ENCODE measurements around the gene ADAMTS2. TPM values are rescaled to one million over a fixed set of nuclear protein-coding genes. Genes with fewer than 3 reads are reported as not detected.

The ADAMTS2 gene
- polyA plus RNA-seq, 3 donors = 0.74 to 2.3 TPM; not detected in 1

DNA sequence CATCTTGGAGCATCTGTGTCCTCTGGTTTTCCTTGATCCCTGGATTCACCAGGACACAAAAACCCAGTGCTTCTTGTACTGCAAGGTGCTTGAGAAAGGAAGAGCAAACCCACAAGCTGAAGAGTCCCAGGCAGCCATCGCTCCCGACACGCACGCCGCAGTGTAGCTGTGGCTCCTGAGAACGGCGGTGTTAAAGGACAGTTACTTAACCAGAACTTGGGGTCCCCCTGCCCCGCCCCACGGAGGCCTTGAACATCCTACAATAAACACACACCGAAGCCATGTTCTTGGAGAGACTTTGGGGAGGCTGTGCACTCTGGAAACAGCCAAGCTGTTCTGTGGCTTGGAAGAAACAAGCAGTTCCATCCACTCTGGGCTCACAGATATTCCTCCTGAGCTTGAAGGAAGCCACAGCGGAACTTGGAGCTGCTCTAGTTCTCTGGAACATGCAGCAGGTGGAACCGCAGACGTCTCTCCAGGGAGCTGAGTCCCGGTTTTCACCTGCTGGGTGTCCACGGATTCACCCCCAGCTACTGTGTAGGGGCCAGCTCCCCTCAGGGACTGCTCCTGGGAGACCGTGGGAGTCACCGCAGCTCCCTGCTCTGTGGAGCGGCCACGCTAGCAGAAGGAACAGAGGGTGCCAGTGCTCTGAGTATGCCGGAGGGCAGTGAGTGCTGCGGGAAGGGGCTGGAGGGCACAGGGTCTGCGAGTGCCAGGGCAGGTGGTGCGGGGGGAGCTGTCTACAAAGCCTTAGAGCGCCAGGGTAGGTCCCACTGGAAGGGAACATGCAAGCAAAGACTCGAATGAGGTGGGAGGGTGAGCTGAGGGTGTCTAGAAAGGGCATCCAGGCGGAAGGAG lies 107.3 kb downstream of the ADAMTS2 start:
- Histone ChIP-seq H2AFZ (ENCODE audit: insufficient read depth, low read depth, low read length, poor library complexity, severe bottlenecking) (no peak overlapping the region), H3K4me1 (ENCODE audit: control insufficient read depth in 1 of 2, insufficient read depth in 2 of 2, low read length in 2 of 2) (peaks cover 0 to 5% of the 10 kb centered on the region in 2 donors), H3K9me3 (replicated peaks in 1 of 2; ENCODE audit: control insufficient read depth in 1 of 2, insufficient read depth in 1 of 2, low read length in 2 of 2) (peaks cover 18 to 35% of the 10 kb centered on the region in 2 donors), H3K4me2 (replicated peaks; ENCODE audit: extremely low read depth, low read length, poor library complexity, severe bottlenecking) (no peak overlapping the region), H3K9ac (ENCODE audit: insufficient read depth, low read length, poor library complexity, severe bottlenecking) (no peak overlapping the region), H3K36me3 (replicated peaks in 1 of 2; ENCODE audit: control insufficient read depth in 1 of 2, insufficient read depth in 2 of 2, low read length in 2 of 2) (no peaks in the 10 kb centered on the region), H3K27me3 (ENCODE audit: control insufficient read depth in 2 of 2, insufficient read depth in 2 of 2, low read length in 2 of 2) (no peaks in the 10 kb centered on the region), H3K79me2 (ENCODE audit: insufficient read depth, low read length) (no peaks in the 10 kb centered on the region), H3K4me3 (replicated peaks in 1 of 3; ENCODE audit: low read depth in 2 of 3, low read length in 3 of 3) (no peak overlapping the region), H3K27ac (ENCODE audit: low read depth in 1 of 2, low read length in 2 of 2) (no peak overlapping the region), H4K20me1 (ENCODE audit: insufficient read depth, low read length) (no peaks in the 10 kb centered on the region)
- Mint-ChIP-seq H3K36me3 (no peaks in the 10 kb centered on the region), H3K4me1 (peaks cover 9% of the 10 kb centered on the region), H3K9me3 (peaks cover 12 to 34% (median 21%) of the 10 kb centered on the region in 7 donors), H3K4me3 (no peak overlapping the region), H3K27ac (peak overlapping the region in 1 of 7 donors; percentile 36), H3K27me3 (ENCODE audit: low read depth in 3 of 3) (peaks cover 1 to 13% (median 3%) of the 10 kb centered on the region in 3 donors)
- 94% methylated on average over 18 of the region's 26 CpGs for WGBS (ENCODE audit: insufficient coverage)
- TF ChIP-seq, protein P1, sequence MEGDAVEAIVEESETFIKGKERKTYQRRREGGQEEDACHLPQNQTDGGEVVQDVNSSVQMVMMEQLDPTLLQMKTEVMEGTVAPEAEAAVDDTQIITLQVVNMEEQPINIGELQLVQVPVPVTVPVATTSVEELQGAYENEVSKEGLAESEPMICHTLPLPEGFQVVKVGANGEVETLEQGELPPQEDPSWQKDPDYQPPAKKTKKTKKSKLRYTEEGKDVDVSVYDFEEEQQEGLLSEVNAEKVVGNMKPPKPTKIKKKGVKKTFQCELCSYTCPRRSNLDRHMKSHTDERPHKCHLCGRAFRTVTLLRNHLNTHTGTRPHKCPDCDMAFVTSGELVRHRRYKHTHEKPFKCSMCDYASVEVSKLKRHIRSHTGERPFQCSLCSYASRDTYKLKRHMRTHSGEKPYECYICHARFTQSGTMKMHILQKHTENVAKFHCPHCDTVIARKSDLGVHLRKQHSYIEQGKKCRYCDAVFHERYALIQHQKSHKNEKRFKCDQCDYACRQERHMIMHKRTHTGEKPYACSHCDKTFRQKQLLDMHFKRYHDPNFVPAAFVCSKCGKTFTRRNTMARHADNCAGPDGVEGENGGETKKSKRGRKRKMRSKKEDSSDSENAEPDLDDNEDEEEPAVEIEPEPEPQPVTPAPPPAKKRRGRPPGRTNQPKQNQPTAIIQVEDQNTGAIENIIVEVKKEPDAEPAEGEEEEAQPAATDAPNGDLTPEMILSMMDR (IDR thresholded peaks at IDR 0.05) = no peak
- intact Hi-C loops (cut with micrococcal nuclease) = no loop called here
- DNase-seq = no peak

- H3K4me3 Mint-ChIP-seq = no peak overlapping the region
- 100% methylated on average over 4 of the region's 8 CpGs for WGBS (ENCODE audit: insufficient coverage)
- Histone ChIP-seq H3K4me3 (replicated peaks in 1 of 3; ENCODE audit: low read depth in 2 of 3, low read length in 3 of 3) (no peak overlapping the region), H3K79me2 (ENCODE audit: insufficient read depth, low read length) (no peaks in the 10 kb centered on the region), H3K9me3 (replicated peaks in 1 of 2; ENCODE audit: control insufficient read depth in 1 of 2, insufficient read depth in 1 of 2, low read length in 2 of 2) (peaks cover 18 to 35% of the 10 kb centered on the region in 2 donors), H3K4me2 (replicated peaks; ENCODE audit: extremely low read depth, low read length, poor library complexity, severe bottlenecking) (no peak overlapping the region), H3K27me3 (ENCODE audit: control insufficient read depth in 2 of 2, insufficient read depth in 2 of 2, low read length in 2 of 2) (no peaks in the 10 kb centered on the region), H3K27ac (ENCODE audit: low read depth in 1 of 2, low read length in 2 of 2) (no peak overlapping the region), H3K36me3 (replicated peaks in 1 of 2; ENCODE audit: control insufficient read depth in 1 of 2, insufficient read depth in 2 of 2, low read length in 2 of 2) (no peaks in the 10 kb centered on the region), H4K20me1 (ENCODE audit: insufficient read depth, low read length) (no peaks in the 10 kb centered on the region), H3K9ac (ENCODE audit: insufficient read depth, low read length, poor library complexity, severe bottlenecking) (no peak overlapping the region), H3K4me1 (ENCODE audit: control insufficient read depth in 1 of 2, insufficient read depth in 2 of 2, low read length in 2 of 2) (no peaks in the 10 kb centered on the region), H2AFZ (ENCODE audit: insufficient read depth, low read depth, low read length, poor library complexity, severe bottlenecking) (no peak overlapping the region)
- no peaks in the 10 kb centered on the region for H3K4me1 Mint-ChIP-seq
- peaks cover 12 to 32% (median 21%) of the 10 kb centered on the region in 7 donors for H3K9me3 Mint-ChIP-seq
- H3K36me3 Mint-ChIP-seq = no peaks in the 10 kb centered on the region
- intact Hi-C loops (cut with micrococcal nuclease) = no loop called here
- DNase-seq = no peak
- TF ChIP-seq, protein P1 (IDR thresholded peaks at IDR 0.05) = no peak
- peaks cover 1 to 11% (median 3%) of the 10 kb centered on the region in 3 donors for H3K27me3 Mint-ChIP-seq (ENCODE audit: low read depth in 3 of 3)
- peak overlapping the region in 1 of 7 donors; percentile 8 for H3K27ac Mint-ChIP-seq
Observed at GRCh38 chr5:179235416-179236400, 109.6 kb downstream of the ADAMTS2 start.
